Natural killer cell treated with Interleukin-12 subunit alpha and Interleukin-12 subunit beta and Interleukin-15 and Interleukin-18, amount 100 ng/mL, for 72 hours (primary cell): Measurements from ENCODE around the gene TIMM13. TPM values are rescaled to one million over a fixed set of nuclear protein-coding genes. Genes with fewer than 3 reads are reported as not detected.
"Not testable (repeated sequence)": the region's sequence is repeated elsewhere in the genome, so short reads cannot be mapped to it uniquely, and the experiment has no call there.

Source experiments
- ATAC-seq, 2 donors: fragments of 150-1000 bp; cut with Tn5 transposase in 1 of 2; sonication (Bioruptor Pico), chemical (Tn5 transposase) in 1 of 2; 2 replicates each; pipeline ENCODE4 v1.10.0; 2021
- DNase-seq: peaks from one replicate; pipeline ENCODE4 v3.0.0; 2022; ENCODE audit warnings: low spot score
- H3K27ac Mint-ChIP-seq, 2 donors: 1 replicate in 1 of 2; 2 replicates in 1 of 2; pipeline ENCODE4 v1.8.0; 2022; ENCODE audit warnings: mixed read lengths in 2 of 2, mild to moderate bottlenecking in 1 of 2, moderate library complexity in 1 of 2
- H3K27me3 Mint-ChIP-seq, 2 donors: 1 replicate in 1 of 2; 2 replicates in 1 of 2; pipeline ENCODE4 v1.8.0; 2022; ENCODE audit warnings: mixed read lengths in 2 of 2
- H3K36me3 Mint-ChIP-seq: one replicate; pipeline ENCODE4 v1.8.0; 2022; ENCODE audit warnings: mixed read lengths
- H3K4me1 Mint-ChIP-seq, 2 donors: 1 replicate in 1 of 2; 2 replicates in 1 of 2; pipeline ENCODE4 v1.8.0; 2022; ENCODE audit warnings: low read depth in 2 of 2, mixed read lengths in 2 of 2, mild to moderate bottlenecking in 1 of 2
- H3K4me3 Mint-ChIP-seq: one replicate; pipeline ENCODE4 v1.8.0; 2022; ENCODE audit warnings: mixed read lengths
- H3K9me3 Mint-ChIP-seq: 2 replicates; pipeline ENCODE4 v1.8.0; 2022; ENCODE audit warnings: mixed read lengths
- total RNA-seq, 2 donors: library from RNA; stranded (reverse); gene quantifications; one replicate each; pipeline ENCODE4 v1.2.3, GENCODE V29; 2022

Gene TIMM13
- total RNA-seq: 100 to 1,000 TPM in 1 of 2 donors, 10 to 100 TPM in 1; 80.1 to 124 TPM

DNA sequence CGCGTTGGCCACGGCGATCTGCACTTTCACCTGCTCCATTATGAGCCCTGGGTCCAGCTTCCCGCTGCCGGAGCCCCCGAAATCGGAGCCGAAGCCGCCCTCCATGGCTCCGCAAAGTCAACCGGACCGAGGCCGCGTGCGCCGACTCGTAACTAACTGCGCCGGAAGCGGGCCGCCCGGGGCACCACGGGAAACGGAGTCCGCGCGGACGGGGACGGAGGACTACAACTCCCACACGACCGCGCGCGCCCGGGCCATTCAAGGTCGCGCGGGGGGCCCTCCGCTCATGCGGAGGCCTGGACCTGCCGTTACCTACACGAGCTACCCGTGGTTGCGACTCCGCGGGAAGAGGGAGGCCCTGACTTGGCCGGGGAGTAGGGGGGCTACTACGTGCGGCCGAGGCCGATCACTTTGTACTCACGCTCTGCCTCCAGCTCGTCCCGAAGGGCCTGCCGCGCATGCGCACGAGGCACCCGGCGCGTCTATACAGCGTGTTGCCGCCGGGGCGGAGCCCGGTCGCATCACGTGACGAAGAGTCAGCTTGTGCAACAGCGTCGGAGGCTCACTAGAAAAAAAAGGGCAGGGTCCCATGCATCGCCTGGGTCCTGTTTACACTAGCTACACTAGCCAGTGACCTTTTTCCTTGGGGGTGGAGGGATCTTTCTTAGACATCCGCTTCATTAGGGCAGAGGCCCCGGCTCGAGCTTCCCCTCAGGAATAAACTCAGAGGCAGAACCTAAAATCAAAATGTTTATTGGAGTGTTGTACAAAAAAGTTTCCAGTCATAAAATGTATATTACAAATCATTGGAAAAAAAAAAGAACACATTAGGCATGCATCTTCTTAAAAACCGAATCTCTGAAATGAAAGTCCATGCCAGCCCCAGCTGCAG lies at the start of gene TIMM13:
TSS of gene TIMM13 (minus strand) at position 158 of the 892 bp plus-strand sequence. CDS start at position 105, 53 bp downstream.
- no peaks in the 10 kb centered on the region for H3K9me3 Mint-ChIP-seq
- H3K4me3 Mint-ChIP-seq: peak within 1 kb of the TSS; percentile 91
- H3K27ac Mint-ChIP-seq: peak within 1 kb of the TSS; percentile 93 to 96
- peaks cover 6 to 11% of the 10 kb centered on the region in 2 donors for H3K4me1 Mint-ChIP-seq
- peak; percentile 95 to 96 for ATAC-seq
- peak; percentile 98 for DNase-seq
- H3K27me3 Mint-ChIP-seq: no peaks in the 10 kb centered on the region
- no peaks in the 10 kb centered on the region for H3K36me3 Mint-ChIP-seq

- Mint-ChIP-seq H3K36me3 (peaks cover 28% of the 10 kb centered on the region), H3K4me3 (peak overlapping the region; percentile 99), H3K9me3 (no peaks in the 10 kb centered on the region), H3K4me1 (peaks cover 10 to 38% of the 10 kb centered on the region in 2 donors), H3K27ac (peak overlapping the region; percentile 90 to 99), H3K27me3 (no peaks in the 10 kb centered on the region)
- DNase-seq (peak; percentile 94), ATAC-seq (peak; percentile 45 to 59)
Measured at GRCh38 chr19:2476451-2477140, 49.2 kb upstream of the TIMM13 start.

DNA sequence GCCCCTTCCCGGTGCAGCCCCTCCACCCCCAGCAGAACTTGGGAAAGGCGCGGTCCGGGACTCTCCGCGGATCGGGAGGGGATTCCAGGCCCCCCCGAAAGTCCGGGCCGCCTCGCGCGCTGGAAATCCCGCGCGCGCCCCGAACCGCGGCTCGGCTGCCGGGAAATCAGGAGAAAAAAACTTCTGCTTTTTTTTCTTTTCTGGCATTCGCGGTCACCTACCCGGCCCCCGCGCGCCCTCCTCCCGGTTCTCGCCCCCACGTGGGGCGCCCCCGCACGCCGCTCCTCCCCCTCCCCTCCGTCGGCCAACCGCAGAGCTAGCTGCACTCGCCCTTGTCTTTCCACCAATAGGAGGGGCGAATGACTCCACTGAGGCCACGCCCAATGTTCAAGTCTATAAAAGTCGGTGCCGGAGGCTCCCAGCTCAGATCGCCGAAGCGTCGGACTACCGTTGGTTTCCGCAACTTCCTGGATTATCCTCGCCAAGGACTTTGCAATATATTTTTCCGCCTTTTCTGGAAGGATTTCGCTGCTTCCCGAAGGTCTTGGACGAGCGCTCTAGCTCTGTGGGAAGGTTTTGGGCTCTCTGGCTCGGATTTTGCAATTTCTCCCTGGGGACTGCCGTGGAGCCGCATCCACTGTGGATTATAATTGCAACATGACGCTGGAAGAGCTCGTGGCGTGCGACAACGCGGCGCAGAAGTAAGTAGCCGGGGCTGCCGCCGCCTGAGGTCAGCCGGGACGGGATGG lies 48.5 kb upstream of the TIMM13 start, which contains the start of gene GADD45B:
TSS of gene GADD45B (plus strand) at position 426 of the 749 bp plus-strand sequence. CDS start at position 658, 232 bp downstream.
- Mint-ChIP-seq H3K27me3 (no peaks in the 10 kb centered on the region), H3K4me3 (peak within 1 kb of the TSS; percentile 99), H3K4me1 (peaks cover 10 to 35% of the 10 kb centered on the region in 2 donors), H3K27ac (peak within 1 kb of the TSS; percentile 90 to 99), H3K36me3 (peaks cover 28% of the 10 kb centered on the region), H3K9me3 (no peaks in the 10 kb centered on the region)
- DNase-seq (peak; percentile 100), ATAC-seq (peak; percentile 71 to 82)

DNA sequence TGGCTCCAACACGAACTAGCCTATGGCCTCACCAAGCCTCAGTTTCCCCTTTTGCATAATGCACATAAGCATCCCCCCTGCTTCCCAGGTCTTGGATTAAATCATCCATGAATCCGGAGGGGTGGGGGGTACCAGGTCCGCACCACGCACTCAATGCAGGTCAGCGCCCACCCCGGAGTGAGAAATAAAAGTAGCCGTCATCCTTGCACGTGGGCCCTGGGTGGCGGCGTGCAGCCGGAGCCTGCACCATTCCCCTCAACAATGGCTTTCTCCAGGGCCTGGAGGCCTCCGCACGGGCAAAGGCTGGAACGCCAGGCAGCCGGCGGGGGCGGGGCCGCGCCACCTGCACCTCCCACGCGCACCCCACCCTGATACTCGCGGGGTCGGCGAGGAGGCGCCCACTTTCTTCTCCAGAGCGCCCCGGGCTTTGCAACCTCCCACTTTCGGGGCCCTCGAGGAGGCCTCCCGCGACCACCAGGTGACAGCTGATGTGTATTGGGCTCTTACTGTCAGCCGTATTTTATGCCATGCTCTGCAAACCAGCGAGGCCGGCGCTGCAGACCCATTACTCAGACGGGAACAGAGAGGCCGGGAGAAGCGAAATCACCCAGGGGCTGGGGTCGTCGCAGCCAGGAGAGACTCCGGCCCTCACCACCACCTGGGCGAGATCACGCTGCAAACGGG lies 47.8 kb upstream of the TIMM13 start:
- DNase-seq: peak; percentile 79
- Mint-ChIP-seq H3K4me1 (peaks cover 10 to 35% of the 10 kb centered on the region in 2 donors), H3K4me3 (peak overlapping the region; percentile 99), H3K9me3 (no peaks in the 10 kb centered on the region), H3K27me3 (no peaks in the 10 kb centered on the region), H3K27ac (peak overlapping the region; percentile 90 to 99), H3K36me3 (peaks cover 28% of the 10 kb centered on the region)
- ATAC-seq: peak; percentile 0 to 17

DNA sequence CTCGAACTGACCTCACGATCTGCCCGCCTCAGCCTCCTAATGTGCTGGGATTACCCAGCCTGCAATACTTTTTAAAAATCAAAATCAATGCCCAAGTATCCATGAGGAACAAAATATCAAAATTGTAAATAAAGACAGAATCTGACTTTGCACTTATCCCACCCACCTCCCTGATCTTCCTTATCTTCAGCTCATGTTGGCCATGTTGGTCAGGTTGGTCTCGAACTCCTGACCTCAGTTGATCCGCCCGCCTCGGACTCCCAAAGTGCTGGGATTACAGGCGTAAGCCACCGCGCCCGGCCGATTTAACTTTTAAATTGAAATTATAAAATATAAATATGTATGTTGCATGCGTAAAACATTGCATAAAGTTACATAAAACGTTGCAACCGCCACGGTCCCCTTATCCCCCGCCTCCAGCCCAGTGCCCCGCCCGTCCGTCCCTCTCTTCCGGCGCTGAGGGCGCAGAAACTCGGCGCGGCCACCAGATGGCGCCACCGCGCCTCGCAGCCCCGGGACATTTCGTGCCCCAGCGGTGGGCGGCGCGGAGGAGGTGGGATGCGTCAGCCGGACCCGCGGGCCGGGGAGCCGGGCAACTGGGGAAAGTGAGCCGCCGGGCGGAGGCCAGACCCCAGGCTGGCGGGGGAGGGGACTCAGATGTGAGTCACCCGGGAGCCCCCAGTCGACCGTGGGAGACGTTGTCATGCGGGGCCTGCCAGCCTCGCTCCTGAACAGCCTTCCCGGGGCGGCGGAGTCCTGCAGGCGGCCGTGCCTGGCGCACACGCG lies 47.0 kb upstream of the TIMM13 start:
- Mint-ChIP-seq H3K4me3 (peak overlapping the region; percentile 99), H3K27ac (peak overlapping the region; percentile 90 to 99), H3K27me3 (no peaks in the 10 kb centered on the region), H3K4me1 (peaks cover 10 to 32% of the 10 kb centered on the region in 2 donors), H3K36me3 (peaks cover 28% of the 10 kb centered on the region), H3K9me3 (no peaks in the 10 kb centered on the region)
- peak; percentile 51 to 58 for ATAC-seq
- DNase-seq: peak; percentile 96

DNA sequence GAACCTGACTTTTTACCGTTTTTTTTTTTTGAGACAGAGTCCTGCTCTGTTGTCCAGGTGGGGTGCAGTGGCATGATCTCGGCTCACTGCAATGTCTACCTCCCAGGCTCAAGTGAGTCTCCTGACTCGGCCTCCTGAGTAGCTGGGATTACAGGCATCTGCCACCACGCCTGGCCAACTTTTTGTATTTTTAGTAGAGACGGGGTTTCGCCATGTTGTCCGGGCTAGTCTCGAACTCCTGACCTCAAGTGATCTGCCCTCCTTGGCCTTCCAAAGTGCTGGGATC lies 42.5 kb upstream of the TIMM13 start:
- not testable (repeated sequence) for H3K4me3 Mint-ChIP-seq, H3K27me3 Mint-ChIP-seq, H3K36me3 Mint-ChIP-seq, H3K27ac Mint-ChIP-seq, H3K9me3 Mint-ChIP-seq, DNase-seq, ATAC-seq, H3K4me1 Mint-ChIP-seq

GRCh38 chr19:2469102-2469914 lies 41.9 kb upstream of the TIMM13 start:
- Mint-ChIP-seq H3K9me3 (no peaks in the 10 kb centered on the region), H3K27me3 (no peaks in the 10 kb centered on the region), H3K4me1 (peaks cover 0 to 8% of the 10 kb centered on the region in 2 donors), H3K36me3 (no peaks in the 10 kb centered on the region), H3K4me3 (no peak overlapping the region), H3K27ac (no peak overlapping the region)
- ATAC-seq (peak in 1 of 2 donors; percentile 45), DNase-seq (no peak)

DNA sequence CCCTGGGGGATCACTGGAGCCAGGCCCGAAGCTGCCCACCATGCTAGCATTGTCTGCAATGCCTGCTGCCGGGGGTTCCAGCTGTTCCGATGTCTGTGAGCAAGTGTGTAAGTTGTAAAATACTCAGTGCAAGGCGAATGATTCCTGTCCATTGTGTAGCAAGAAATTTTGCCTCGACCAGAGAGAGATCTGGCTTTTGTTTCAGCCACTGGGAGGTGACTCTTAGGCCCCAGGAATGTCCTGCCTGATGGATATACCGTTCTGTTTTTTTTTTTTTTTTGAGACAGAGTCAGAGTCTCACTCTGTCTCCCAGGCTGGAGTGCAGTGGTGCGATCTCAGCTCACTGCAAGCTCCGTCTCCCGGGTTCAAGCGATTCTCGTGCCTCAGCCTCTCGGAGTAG lies 41.2 kb upstream of the TIMM13 start:
- ATAC-seq: no peak
- Mint-ChIP-seq H3K36me3 (no peaks in the 10 kb centered on the region), H3K4me1 (peaks cover 0 to 8% of the 10 kb centered on the region in 2 donors), H3K27me3 (no peaks in the 10 kb centered on the region), H3K9me3 (no peaks in the 10 kb centered on the region), H3K4me3 (no peak overlapping the region), H3K27ac (no peak overlapping the region)
- no peak for DNase-seq

DNA sequence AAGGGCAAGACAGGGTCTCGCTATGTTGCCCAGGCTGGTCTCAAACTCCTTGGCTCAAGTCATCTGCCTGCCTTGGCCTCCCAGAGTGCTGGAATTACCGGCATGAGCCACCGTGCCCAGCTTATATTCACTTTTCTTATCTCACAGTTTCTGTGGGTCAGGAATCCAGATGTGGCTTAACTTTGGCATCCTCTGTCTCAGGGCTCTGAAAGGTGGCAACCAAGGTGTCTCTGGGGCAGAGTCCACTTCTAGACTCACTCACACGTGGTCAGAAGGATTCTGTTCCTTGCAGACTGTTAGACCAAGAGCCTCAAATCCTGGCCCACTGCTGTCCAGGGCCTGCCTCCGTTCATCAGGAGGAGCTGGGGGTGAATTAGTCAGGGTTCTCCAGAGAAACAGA lies 37.0 kb upstream of the TIMM13 start:
- no peak for ATAC-seq
- H3K4me1 Mint-ChIP-seq: peaks cover 8 to 9% of the 10 kb centered on the region in 2 donors
- H3K4me3 Mint-ChIP-seq: no peak overlapping the region
- H3K36me3 Mint-ChIP-seq: no peaks in the 10 kb centered on the region
- no peaks in the 10 kb centered on the region for H3K9me3 Mint-ChIP-seq
- no peak for DNase-seq
- no peak overlapping the region for H3K27ac Mint-ChIP-seq
- no peaks in the 10 kb centered on the region for H3K27me3 Mint-ChIP-seq

- not testable (repeated sequence) for H3K27me3 Mint-ChIP-seq, ATAC-seq, H3K36me3 Mint-ChIP-seq, H3K27ac Mint-ChIP-seq, H3K4me3 Mint-ChIP-seq, H3K4me1 Mint-ChIP-seq, H3K9me3 Mint-ChIP-seq, DNase-seq
Measured at GRCh38 chr19:2463694-2464093, 36.3 kb upstream of the TIMM13 start.

- Mint-ChIP-seq H3K27me3 (no peaks in the 10 kb centered on the region), H3K9me3 (no peaks in the 10 kb centered on the region), H3K36me3 (no peaks in the 10 kb centered on the region), H3K27ac (no peak overlapping the region), H3K4me1 (peaks cover 7 to 8% of the 10 kb centered on the region in 2 donors), H3K4me3 (peak overlapping the region; percentile 84)
- DNase-seq (no peak), ATAC-seq (no peak)
Measured at GRCh38 chr19:2462635-2463421, 35.4 kb upstream of the TIMM13 start.
